Measurements from ENCODE around the gene KAZN. TPM values are rescaled to one million over a fixed set of nuclear protein-coding genes. Genes with fewer than 3 reads are reported as not detected.

The KAZN gene
- total and polyA plus RNA-seq, 2 of the 8 experiments (the other 6 are each of a cell fraction or from before 2014, with no cell fraction given) = 3.7 to 11.8 TPM

DNA sequence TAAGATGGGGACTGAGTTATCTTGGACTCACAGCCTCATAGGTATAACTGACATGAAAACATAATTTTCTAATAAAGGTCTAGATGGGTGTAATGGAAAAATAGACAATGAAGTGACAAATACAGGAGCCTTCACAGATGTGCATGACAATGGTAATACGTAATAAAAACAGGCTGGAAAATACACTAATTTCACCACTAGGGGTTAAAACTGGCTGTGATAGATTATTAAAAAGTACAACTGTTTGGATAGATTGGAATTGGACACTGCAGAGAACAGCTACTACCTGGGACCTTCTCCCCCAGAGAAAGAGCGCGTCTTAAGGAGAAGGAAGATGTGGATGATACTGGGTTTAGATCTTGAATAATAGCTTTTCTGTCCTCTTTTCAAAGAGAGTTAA, 9.8 kb downstream of the KAZN start:
- Histone ChIP-seq H3K79me1 (ENCODE audit: low read depth, low read length) (peaks cover 5% of the 10 kb centered on the region; the same call in 1 of the 2 replicates), H3K9ac (replicated peaks in 1 of 4; ENCODE audit: extremely low read depth in 1 of 4, low read depth in 3 of 4, low read length in 3 of 4) (no peak overlapping the region), H2AK5ac (ENCODE audit: low read depth, low read length) (no peak overlapping the region), H3K4me3 (ENCODE audit: extremely low read depth in 1 of 4, insufficient read depth in 2 of 4, low read depth in 3 of 4, low read length in 4 of 4) (no peak overlapping the region), H3K4me1 (replicated peaks in 1 of 4; ENCODE audit: control insufficient read depth in 3 of 4, insufficient read depth in 4 of 4, low read length in 3 of 4) (no peaks in the 10 kb centered on the region), H4K5ac (ENCODE audit: insufficient read length, low read depth, low read length) (no peak overlapping the region), H3K4me2 (ENCODE audit: insufficient read depth in 1 of 2, low read depth in 2 of 2, low read length in 2 of 2) (no peak overlapping the region), H3K23me2 (ENCODE audit: low read depth, low read length) (no peaks in the 10 kb centered on the region), H3K4ac (replicated peaks; ENCODE audit: insufficient read length, low read depth, low read length) (no peak overlapping the region), H2BK5ac (ENCODE audit: low read depth, low read length) (no peak overlapping the region), H3K56ac (replicated peaks; ENCODE audit: insufficient read length, low read depth, low read length) (no peak overlapping the region), H3K79me2 (ENCODE audit: control insufficient read depth in 1 of 2, insufficient read depth in 2 of 2, low read length in 2 of 2) (peaks cover 0 to 13% of the 10 kb centered on the region in 2 experiments; a peak in 1 of 4 replicates), H4K20me1 (replicated peaks in 1 of 2; ENCODE audit: control insufficient read depth in 1 of 2, insufficient read depth in 2 of 2, low read length in 2 of 2) (no peaks in the 10 kb centered on the region), H2BK20ac (ENCODE audit: low read length) (no peak overlapping the region), H3K9me3 (ENCODE audit: insufficient read depth in 2 of 2, low read depth in 1 of 2, low read length in 1 of 2) (no peaks in the 10 kb centered on the region), H4K91ac (replicated peaks; ENCODE audit: insufficient read length, low read length) (no peak overlapping the region), H2BK120ac (replicated peaks; ENCODE audit: low read depth, low read length) (no peak overlapping the region), H3K14ac (ENCODE audit: insufficient read length) (no peak overlapping the region), H2AFZ (ENCODE audit: low read length) (no peak overlapping the region), H2BK15ac (ENCODE audit: low read length) (no peak overlapping the region), H3K27ac (ENCODE audit: low read depth, low read length) (no peak overlapping the region), H3K23ac (ENCODE audit: insufficient read length) (no peak overlapping the region), H3K27me3 (replicated peaks in 1 of 4; ENCODE audit: control insufficient read depth in 3 of 4, extremely low read depth in 1 of 4, insufficient read depth in 3 of 4, low read length in 3 of 4) (no peaks in the 10 kb centered on the region; a peak in 1 of 7 replicates), H3K18ac (ENCODE audit: extremely low read depth, low read length) (no peak overlapping the region), H2BK12ac (ENCODE audit: low read depth, low read length) (no peak overlapping the region), H4K8ac (ENCODE audit: extremely low read depth, insufficient read depth, low read length) (no peak overlapping the region), H3K36me3 (ENCODE audit: control insufficient read depth in 2 of 4, insufficient read depth in 4 of 4, low read length in 3 of 4) (no peaks in the 10 kb centered on the region)
- WGBS, 2 experiments (ENCODE audit: extremely low coverage in 1 of 2, insufficient coverage in 1 of 2, insufficient read length in 1 of 2, insufficient replicate concordance in 2 of 2, low coverage in 1 of 2, low lambda C conversion rate in 2 of 2, missing lambda C conversion rate in 1 of 2) = 84% methylated on average over 3 of the region's 3 CpGs; no CpG with 5 or more reads in 1 of the 2 experiments
- TF ChIP-seq RXRA (IDR thresholded peaks at IDR 0.05; ENCODE audit: insufficient read depth, low read depth, low read length) = no peak
- no peak for TF ChIP-seq MAFK (IDR thresholded peaks at IDR 0.05; ENCODE audit: low read depth, low read length)
- no peak for TF ChIP-seq TBP (IDR thresholded peaks at IDR 0.05; ENCODE audit: low read depth, low read length)
- TF ChIP-seq EGR1 (IDR thresholded peaks at IDR 0.05; ENCODE audit: borderline replicate concordance, low read depth, low read length) = no peak
- TF ChIP-seq ASH2L (IDR thresholded peaks at IDR 0.05; ENCODE audit: low read length) = no peak
- TF ChIP-seq POU5F1 (IDR thresholded peaks at IDR 0.05; ENCODE audit: low read depth, low read length) = no peak
- TF ChIP-seq POLR2A (IDR thresholded peaks at IDR 0.05; ENCODE audit: control extremely low read depth in 1 of 2, low read depth in 2 of 2, low read length in 2 of 2) = no peak
- TF ChIP-seq NRF1 (IDR thresholded peaks at IDR 0.05; ENCODE audit: low read depth, low read length) = no peak
- TF ChIP-seq HDAC2 (IDR thresholded peaks at IDR 0.05; ENCODE audit: borderline replicate concordance in 1 of 2, low read depth in 2 of 2, low read length in 2 of 2) = no peak
- TF ChIP-seq RAD21 (IDR thresholded peaks at IDR 0.05 in 1 of 2, conservative IDR thresholded peaks at IDR 0.05 in 1 of 2; ENCODE audit: low read depth in 2 of 2, low read length in 2 of 2) = no peak
- TF ChIP-seq SUZ12 (IDR thresholded peaks at IDR 0.05; ENCODE audit: low read length) = no peak
- no peak for TF ChIP-seq JUND (IDR thresholded peaks at IDR 0.05; ENCODE audit: low read length)
- POLR2A ChIA-PET (ENCODE audit: partially characterized antibody) = interaction anchor here (1.0 to 3.1 kb wide), 2 partner anchors 10 to 202 kb away, joined by 3 to 11 read pairs; partner anchors contain the start of gene KAZN
- FAIRE-seq (no peak), DNase-seq (ENCODE audit: low read depth in 1 of 2, low spot score in 2 of 2) (no peak)
- CTCF ChIA-PET (ENCODE audit: partially characterized antibody) = interaction anchor here (0.6 to 1.8 kb wide), 8 partner anchors 9 to 344 kb away, joined by 3 to 7 read pairs (median 4); no protein-coding TSS in a partner anchor
